Transverse colon (tissue), 3 donors: Measurements from ENCODE around the gene TRNP1.

ENCODE experiments used
- CTCF ChIP-seq, 5 experiments: fragments of 200-600 bp in 3 of 5; fragments of 450-650 bp in 2 of 5; sonication (generic) in 3 of 5; IDR thresholded peaks; 1 replicate in 2 of 5; 2 replicates in 3 of 5; pipeline ENCODE4 v1.5.1; 2016 to 2017; ENCODE audit warnings: antibody characterized with exemption in 5 of 5, inconsistent platforms in 3 of 5, mild to moderate bottlenecking in 2 of 5, moderate library complexity in 1 of 5
- EP300 ChIP-seq: sonication (generic); formaldehyde crosslinking; IDR thresholded peaks from one replicate; pipeline ENCODE4 v1.6.1; 2017; ENCODE audit warnings: antibody characterized with exemption, low read depth
- POLR2A ChIP-seq: fragments of 450-650 bp; IDR thresholded peaks from one replicate; pipeline ENCODE4 v1.6.1; 2016; ENCODE audit warnings: antibody characterized with exemption, mild to moderate bottlenecking, moderate library complexity

- no peak for TF ChIP-seq POLR2A
- no peak for TF ChIP-seq CTCF (IDR thresholded peaks at IDR 0.05)
- no peak for TF ChIP-seq EP300
Measured at GRCh38 chr1:26957306-26957705, 36.2 kb upstream of the TRNP1 start.
